GM19467 (cell line): ENCODE data around the gene GNB3.

Experiments used
- ATAC-seq: cut with Tn5 transposase; IDR thresholded peaks from one replicate; pipeline ENCODE4 v1.9.1; 2021; ENCODE audit warnings: mild to moderate bottlenecking, moderate library complexity; ENCODE audit not compliant: unreplicated experiment

Gene GNB3

GRCh38 chr12:6836851-6837250 is 3.9 kb upstream of the GNB3 start:
- ATAC-seq = no peak

DNA sequence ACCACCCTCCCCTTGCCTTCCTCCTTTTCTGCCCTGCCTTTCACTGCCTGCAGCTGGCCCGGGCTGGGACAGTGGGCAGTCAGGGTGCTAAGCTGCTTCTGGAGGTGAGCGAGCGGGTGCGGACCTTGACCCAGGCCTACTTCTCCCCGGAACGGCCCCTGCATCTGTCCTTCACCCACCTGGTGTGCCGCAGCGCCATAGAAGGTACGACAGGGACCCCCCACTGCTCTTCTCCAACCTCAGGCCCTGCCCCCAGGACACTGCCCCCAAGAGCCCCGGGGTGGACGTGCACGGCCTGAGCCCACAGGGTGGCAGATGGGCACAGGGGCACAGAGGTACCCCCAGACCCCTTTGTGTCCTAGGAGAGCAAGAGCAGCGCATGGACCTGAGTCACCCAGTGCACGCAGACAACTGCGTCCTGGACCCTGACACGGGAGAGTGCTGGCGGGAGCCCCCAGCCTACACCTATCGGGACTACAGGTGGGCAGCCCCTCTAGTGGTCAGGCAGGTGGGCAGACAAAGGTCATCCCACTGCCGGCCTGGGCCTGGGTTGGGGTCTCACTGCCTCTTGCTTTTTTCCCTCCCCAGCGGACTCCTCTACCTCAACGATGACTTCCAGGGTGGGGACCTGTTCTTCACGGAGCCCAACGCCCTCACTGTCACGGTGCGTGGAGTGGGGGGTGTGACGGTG is 3.2 kb upstream of the GNB3 start:
- no peak for ATAC-seq

DNA sequence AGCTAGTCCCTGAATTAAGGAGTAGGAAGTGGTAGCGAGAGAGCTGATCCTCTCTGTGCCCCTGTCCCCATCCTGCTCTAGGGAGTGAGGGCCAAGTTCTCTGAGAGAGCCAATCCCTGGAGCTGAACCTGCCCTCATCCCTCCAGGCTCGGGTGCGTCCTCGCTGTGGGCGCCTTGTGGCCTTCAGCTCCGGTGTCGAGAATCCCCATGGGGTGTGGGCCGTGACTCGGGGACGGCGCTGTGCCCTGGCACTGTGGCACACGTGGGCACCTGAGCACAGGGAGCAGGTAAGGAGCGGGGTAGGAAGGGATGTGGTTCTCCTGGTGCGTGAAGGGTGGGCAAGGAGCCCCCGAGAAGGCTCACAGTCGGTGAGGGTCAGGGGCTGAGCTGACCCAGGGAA is 1.9 kb upstream of the GNB3 start:
- no peak for ATAC-seq

DNA sequence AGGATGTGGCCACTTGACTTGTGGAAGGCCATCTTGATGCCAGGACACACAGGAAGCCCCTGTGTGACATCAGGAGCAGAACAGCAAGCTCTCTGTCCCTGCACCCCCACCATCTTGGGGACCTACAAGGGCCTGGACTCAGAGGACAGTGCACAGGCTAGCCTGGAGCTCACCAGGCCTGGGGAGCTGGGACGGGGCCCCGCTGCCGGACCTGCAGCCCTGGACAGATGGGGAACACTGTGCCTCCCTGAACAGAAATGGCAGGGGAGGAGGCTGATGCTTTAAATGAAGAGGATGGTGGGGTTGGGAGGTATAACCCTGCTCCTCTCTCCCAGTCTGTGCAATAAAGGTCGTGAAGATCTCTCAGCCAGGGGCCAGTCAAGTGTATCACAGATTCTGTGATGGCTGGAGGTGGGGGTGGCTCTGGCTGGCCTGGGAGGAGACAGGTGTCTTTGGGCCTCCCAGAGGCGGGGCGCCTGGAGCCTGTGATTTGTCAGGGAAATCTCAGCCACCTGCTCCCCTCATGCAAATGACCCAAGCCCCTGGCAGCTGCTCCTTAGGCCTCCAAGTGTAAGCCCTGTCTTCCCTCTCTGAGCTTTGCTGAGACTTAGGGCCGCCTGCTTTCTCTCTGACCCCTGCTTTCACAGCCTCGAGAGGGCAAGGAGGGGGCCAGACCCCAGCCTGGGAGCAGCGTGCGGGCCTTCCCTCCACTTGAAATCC is 1.1 kb upstream of the GNB3 start:
- peak; percentile 71 for ATAC-seq

DNA sequence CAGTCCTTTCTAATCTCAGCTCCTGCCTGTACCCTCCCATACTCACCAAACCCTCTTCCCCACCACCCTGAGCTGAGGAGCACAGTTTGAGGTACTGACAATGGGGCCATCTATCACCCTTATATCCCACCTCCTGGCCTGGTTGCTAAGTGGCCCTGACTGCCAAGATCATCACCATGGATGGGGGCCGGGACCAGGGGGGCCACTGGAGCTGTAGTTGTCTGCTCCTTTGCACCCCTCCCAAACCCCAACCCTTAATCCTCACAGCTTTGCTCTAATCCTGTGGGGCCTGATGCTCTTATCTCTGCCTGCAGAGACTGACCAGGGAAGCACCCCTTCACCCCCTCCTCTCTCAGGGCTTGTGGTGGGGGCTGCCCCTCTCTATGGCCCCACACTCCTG is 395 bp upstream of the GNB3 start:
- ATAC-seq = no peak

DNA sequence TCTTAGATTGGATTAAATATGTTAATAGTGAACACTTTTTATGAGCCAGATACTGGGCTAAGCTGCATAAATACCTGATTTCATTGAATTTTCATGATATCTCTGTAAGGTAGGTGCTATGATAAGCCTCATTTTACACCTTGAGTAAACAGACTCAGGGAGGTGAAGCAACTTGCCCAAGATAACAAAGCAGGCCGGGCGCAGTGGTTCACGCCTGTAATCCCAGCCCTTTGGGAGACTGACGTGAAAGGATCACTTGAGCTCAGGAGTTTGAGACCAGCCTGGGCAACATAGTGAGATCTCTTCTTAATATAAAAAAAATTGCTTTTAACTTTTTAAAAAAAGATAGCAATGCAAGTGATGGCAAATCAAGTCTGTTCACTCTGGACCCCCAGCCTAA is 1.4 kb downstream of the GNB3 start:
- no peak for ATAC-seq

DNA sequence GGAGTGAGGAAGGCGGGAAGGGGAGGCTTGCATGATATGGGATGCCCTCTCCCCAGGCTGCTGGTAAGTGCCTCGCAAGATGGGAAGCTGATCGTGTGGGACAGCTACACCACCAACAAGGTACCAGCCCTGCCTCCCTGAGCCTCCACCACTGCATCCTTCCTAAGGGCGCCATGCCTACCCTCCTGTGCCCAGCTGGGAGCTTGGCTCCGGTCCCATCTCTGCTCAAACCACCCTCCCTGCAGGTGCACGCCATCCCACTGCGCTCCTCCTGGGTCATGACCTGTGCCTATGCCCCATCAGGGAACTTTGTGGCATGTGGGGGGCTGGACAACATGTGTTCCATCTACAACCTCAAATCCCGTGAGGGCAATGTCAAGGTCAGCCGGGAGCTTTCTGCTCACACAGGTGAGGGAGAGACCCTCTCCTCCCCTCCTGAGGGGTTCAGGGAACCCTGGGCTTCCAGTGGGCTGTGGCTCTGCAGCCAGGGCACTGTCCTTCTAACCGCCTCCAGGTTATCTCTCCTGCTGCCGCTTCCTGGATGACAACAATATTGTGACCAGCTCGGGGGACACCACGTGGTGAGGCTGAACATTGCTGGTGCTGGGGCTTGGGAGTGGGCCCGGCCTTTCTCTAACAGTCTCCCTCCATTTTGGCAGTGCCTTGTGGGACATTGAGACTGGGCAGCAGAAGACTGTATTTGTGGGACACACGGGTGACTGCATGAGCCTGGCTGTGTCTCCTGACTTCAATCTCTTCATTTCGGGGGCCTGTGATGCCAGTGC is 2.6 kb downstream of the GNB3 start:
- ATAC-seq = no peak

DNA sequence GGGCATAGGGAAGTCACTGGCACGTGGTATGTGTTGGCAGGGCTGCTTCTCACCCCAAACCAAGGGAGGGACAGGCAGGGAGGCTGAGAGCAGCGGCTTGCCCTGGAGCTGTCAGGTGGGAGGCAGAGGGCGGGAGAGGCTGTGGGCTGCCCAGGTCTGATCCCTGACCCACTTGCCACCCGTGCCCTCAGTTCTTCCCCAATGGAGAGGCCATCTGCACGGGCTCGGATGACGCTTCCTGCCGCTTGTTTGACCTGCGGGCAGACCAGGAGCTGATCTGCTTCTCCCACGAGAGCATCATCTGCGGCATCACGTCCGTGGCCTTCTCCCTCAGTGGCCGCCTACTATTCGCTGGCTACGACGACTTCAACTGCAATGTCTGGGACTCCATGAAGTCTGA is 4.7 kb downstream of the GNB3 start:
- ATAC-seq = no peak

- ATAC-seq = no peak
These were observed 5.7 kb downstream of the GNB3 start for GRCh38 chr12:6846316-6846869.

DNA sequence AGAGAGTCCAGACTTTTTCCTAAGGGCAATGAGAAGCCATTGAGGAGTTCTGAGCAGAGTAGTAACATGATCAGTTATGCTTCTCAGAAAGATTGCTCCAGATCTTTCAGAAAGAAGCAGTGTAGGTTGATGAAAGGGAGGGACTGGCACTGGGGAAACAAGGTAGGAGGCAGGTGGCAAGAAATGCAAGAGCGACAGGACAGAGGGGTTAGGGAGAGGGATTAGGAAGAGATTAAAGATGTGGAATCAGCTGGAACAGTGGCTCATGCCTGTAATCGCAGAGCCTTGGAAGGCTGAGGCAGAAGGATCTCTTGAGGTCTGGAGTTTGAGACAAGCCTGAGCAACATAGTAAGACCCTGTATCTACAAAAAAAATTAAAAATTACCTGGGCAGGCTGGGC is 7.0 kb downstream of the GNB3 start:
- ATAC-seq = no peak

GRCh38 chr12:6849427-6849826 is 8.7 kb downstream of the GNB3 start:
- ATAC-seq = no peak

- no peak for ATAC-seq
These were observed 9.3 kb downstream of the GNB3 start for GRCh38 chr12:6849976-6850560.

DNA sequence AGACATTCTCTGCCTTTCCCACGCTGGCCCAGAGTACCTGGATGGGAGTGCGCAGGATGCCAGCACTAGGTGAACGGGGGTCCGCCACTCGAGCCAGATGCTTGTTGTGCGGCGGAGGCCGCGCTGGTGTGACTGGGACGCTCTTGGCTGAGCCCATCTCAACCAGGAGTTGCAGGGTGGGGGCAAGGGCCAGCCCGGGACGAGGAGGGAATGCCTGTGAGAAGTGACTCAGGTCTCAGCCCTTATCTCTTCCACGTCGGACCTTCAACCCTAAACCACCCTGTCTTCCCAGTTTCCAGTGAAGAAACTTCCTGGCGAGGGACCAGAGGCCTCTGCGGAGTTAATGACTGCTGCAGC is 10.0 kb downstream of the GNB3 start:
- no peak for ATAC-seq

DNA sequence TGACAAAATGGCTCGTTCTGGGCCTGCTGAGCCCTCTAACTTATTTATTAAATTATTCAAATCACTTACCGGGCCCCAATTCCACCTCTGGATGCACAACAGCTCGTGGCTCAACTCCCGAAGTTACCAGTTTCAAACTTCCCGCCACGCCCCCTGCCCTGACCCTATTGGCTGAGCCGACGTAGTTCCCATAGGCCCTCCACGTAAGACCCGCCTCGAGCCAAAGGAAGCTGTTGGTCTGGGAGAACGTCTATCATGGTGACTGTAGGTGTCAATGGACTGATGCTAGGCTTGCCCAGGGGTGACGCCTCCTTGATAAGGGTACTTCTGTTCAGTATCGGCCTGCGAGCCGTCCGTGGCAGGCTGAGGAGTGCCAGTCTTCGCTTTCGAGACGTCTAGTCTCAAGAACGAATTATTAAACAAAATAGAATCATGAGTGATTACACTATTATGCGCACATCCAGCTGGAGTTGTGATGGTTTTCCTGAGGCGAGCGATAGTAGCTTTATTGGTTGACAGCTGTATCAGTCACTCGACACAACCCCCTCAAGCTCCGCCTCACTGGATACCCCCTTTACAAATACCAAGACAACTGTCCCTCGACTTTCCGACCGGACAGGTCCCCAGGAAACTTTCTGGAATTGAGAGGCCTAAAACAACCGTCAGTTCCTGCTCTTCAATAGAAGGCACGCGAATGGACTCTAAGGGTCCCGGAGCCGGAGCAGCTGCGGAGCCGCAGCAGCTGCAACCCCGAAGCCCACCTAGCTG is 10.6 kb downstream of the GNB3 start, which contains the start of gene CDCA3:
TSS of gene CDCA3 (minus strand) at position 134 of the 768 bp plus-strand sequence. CDS start 334 bp downstream, outside the sequence.
- ATAC-seq = peak; percentile 45

DNA sequence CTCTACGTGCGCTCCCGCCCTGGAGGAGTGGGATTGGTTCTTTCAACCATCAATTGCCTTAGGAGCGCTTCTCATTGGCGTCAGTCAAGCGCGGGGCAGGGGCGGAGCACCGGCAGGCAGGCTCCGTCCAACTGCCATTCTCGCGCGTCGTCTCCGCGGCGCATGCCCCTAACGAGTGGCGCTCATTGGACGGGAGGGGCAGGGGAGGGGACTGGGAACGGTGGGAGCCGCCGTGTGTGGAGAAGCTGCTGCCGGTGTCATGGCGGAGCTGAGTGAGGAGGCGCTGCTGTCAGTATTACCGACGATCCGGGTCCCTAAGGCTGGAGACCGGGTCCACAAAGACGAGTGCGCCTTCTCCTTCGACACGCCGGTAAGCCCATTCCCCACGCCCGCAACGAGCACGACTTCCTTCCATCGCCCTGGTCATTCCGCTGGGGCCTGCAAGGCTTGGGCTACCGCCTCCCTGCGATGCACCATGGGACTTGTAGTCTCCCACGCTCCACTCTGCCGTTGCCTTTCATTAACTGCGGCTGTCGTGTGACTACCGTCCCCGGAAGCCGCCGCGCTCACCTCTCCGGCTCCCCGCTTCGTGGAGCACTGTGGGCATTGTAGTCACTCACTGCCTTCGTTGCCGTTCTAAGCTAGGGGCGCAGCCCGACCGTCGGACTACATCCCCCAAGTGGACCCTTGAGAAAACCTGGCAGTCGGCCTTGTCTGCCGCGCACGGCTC is 11.4 kb downstream of the GNB3 start, which contains the start of gene USP5:
TSS of gene USP5 (plus strand) at position 230 of the 730 bp plus-strand sequence. CDS start at position 260, 30 bp downstream.
- ATAC-seq = peak; percentile 77

DNA sequence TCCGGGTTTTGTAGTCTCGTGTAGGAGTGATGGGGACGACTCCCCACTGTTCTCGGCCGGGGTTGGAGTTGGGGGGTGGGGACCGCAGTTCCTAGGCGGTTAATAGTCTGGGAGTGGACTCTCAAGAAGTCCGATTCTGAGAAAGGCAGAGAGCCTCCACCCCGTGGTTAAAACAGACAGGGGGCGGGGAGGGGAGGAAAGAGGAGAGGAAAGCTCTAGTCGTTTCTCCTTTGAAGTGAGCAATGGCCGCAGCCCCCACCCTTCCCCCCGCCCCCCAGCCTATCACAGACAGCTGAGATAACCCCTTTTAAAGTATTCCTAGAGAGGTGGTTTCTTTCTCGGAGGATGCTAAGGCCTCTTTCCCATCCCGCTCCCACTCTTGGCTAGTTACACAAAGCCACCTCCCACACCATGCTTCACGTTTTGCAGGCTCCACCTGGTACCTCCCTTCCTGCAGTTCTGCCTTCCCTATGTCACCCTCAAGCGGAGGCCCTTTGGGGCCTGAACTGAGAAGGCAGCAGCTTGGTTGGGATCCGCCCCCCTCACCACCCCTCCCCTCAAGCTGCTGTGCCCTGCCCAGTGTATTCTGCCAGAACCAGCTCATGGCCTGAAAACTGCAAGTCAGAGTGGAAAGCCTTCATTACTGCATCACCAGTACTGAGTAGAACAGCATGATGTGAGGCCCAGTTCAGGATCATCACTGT is 12.1 kb downstream of the GNB3 start:
- no peak for ATAC-seq

GRCh38 chr12:6853626-6854025 is 12.9 kb downstream of the GNB3 start:
- ATAC-seq = no peak

- ATAC-seq = no peak
These were observed 13.3 kb downstream of the GNB3 start for GRCh38 chr12:6854036-6854435.

DNA sequence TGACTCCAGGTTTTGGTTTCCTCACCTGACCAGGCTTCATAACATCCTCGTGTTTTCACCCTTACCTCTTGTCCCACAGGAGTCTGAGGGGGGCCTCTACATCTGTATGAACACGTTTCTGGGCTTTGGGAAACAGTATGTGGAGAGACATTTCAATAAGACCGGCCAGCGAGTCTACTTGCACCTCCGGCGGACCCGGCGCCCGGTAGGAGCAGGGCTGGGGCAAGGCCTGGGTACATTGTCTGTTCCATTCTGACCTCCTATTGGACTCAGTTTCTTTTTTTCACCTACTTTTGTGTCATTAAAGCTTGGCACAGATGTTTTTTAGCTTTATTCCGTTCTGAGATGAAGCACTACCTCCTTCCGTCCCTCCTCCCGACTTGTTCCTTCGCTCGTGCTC is 14.6 kb downstream of the GNB3 start:
- ATAC-seq = no peak
